ENCODE data around the gene SRRD. TPM values are rescaled to one million over a fixed set of nuclear protein-coding genes. Genes with fewer than 3 reads are reported as not detected.
"Not testable (repeated sequence)": the region's sequence is repeated elsewhere in the genome, so short reads cannot be mapped to it uniquely, and the experiment has no call there.

SRRD gene
- total RNA-seq, 4 donors from 2014 or later, result 5.3 to 20.1 (median 13.9) TPM

- no peak for DNase-seq
- no peaks in the 10 kb centered on the region for H3K4me1 ChIP-seq
- no peaks in the 10 kb centered on the region for H3K36me3 ChIP-seq
- H3K27ac ChIP-seq, result no peak overlapping the region
- H3K27me3 ChIP-seq, result no peaks in the 10 kb centered on the region
- TF ChIP-seq CTCF (IDR thresholded peaks at IDR 0.05) (no peak), POLR2A (IDR thresholded peaks at IDR 0.05) (no peak)
- H3K4me3 ChIP-seq, result no peak overlapping the region
- H3K9me3 ChIP-seq, result no peaks in the 10 kb centered on the region
- intact Hi-C loops (cut with DNase I; ENCODE audit: low total_unique reads), result no loop called here
Measured at GRCh38 chr22:26527167-26527566, 43.5 kb downstream of the SRRD start.

- DNase-seq, result no peak
- Histone ChIP-seq H3K9me3 (no peaks in the 10 kb centered on the region), H3K4me3 (no peak overlapping the region), H3K4me1 (no peaks in the 10 kb centered on the region), H3K27me3 (no peaks in the 10 kb centered on the region), H3K36me3 (no peaks in the 10 kb centered on the region), H3K27ac (no peak overlapping the region)
- TF ChIP-seq POLR2A (IDR thresholded peaks at IDR 0.05), result no peak
- TF ChIP-seq CTCF (IDR thresholded peaks at IDR 0.05), result no peak
- intact Hi-C loops (cut with DNase I; ENCODE audit: low total_unique reads), result no loop called here
Measured at GRCh38 chr22:26527574-26528465, 44.1 kb downstream of the SRRD start.

GRCh38 chr22:26528518-26528917 lies 44.8 kb downstream of the SRRD start:
- intact Hi-C loops (cut with DNase I; ENCODE audit: low total_unique reads), result not testable (repeated sequence)

GRCh38 chr22:26529345-26529744 lies 45.7 kb downstream of the SRRD start:
- intact Hi-C loops (cut with DNase I; ENCODE audit: low total_unique reads), result no loop called here
- no peak for DNase-seq
- Histone ChIP-seq H3K27me3 (no peaks in the 10 kb centered on the region), H3K4me3 (no peak overlapping the region), H3K9me3 (no peaks in the 10 kb centered on the region), H3K27ac (no peak overlapping the region), H3K4me1 (no peaks in the 10 kb centered on the region), H3K36me3 (no peaks in the 10 kb centered on the region)
- TF ChIP-seq CTCF (IDR thresholded peaks at IDR 0.05), result no peak
- TF ChIP-seq POLR2A (IDR thresholded peaks at IDR 0.05), result no peak

More at GRCh38 chr22:26528518-26528917, 44.8 kb downstream of the SRRD start:
- not testable (repeated sequence) for H3K27me3 ChIP-seq, H3K27ac ChIP-seq, H3K36me3 ChIP-seq, H3K9me3 ChIP-seq, H3K4me3 ChIP-seq, DNase-seq, H3K4me1 ChIP-seq

GRCh38 chr22:26534171-26534855 lies 50.6 kb downstream of the SRRD start:
- no peaks in the 10 kb centered on the region for H3K4me1 ChIP-seq
- no peak for DNase-seq
- TF ChIP-seq CTCF (IDR thresholded peaks at IDR 0.05) (no peak), POLR2A (IDR thresholded peaks at IDR 0.05) (no peak)
- H3K36me3 ChIP-seq, result no peaks in the 10 kb centered on the region
- H3K9me3 ChIP-seq, result no peaks in the 10 kb centered on the region
- H3K27ac ChIP-seq, result no peak overlapping the region
- no peak overlapping the region for H3K4me3 ChIP-seq
- H3K27me3 ChIP-seq, result no peaks in the 10 kb centered on the region
- intact Hi-C loops (cut with DNase I; ENCODE audit: low total_unique reads), result no loop called here

All from uterus (tissue), 4 donors.